ENCODE measurements around the gene CLEC7A.

- TF ChIP-seq CTCF (IDR thresholded peaks at IDR 0.05) (no peak), POLR2A (IDR thresholded peaks at IDR 0.05) (no peak)
These were observed 6.7 kb upstream of the CLEC7A start for GRCh38 chr12:10136637-10137205.
